OCI-LY7 (cell line): ENCODE measurements around the gene HEYL.

Experiments
- CTCF ChIP-seq: fragments of 200-600 bp; sonication (generic); conservative IDR thresholded peaks from 2 replicates; pipeline ENCODE4 v1.5.1; 2014; ENCODE audit warnings: mild to moderate bottlenecking, antibody characterized with exemption, low read length, moderate library complexity, mixed read lengths
- EZH2phosphoT487 ChIP-seq: fragments of 200-600 bp; sonication (generic); IDR thresholded peaks from 2 replicates; pipeline ENCODE4 v1.6.1; 2018; ENCODE audit warnings: low read depth, borderline replicate concordance, mild to moderate bottlenecking, mixed run types, antibody characterized with exemption, low read length, moderate library complexity, mixed read lengths

GRCh38 chr1:39675220-39675619 is 35.8 kb upstream of the HEYL start:
- no peak for TF ChIP-seq CTCF
- no peak for TF ChIP-seq EZH2phosphoT487
